Tongue (tissue), 3 donors: ENCODE data around the gene ERVMER34-1. TPM values are rescaled to one million over a fixed set of nuclear protein-coding genes. Genes with fewer than 3 reads are reported as not detected.

ENCODE experiments used
- DNase-seq: peaks from one replicate; pipeline ENCODE4 v3.0.0-alpha.2; 2015
- small RNA-seq: library from RNA; depleted of rRNA; stranded (forward); fragments of <200 nt; gene quantifications from one replicate; pipeline ENCODE3, GENCODE V24; 2014; ENCODE audit warnings: low replicate concordance
- total RNA-seq: library from RNA; depleted of rRNA; stranded (reverse); fragments of >200 nt; gene quantifications from one replicate; pipeline ENCODE4 v1.2.3, GENCODE V29; 2014

Gene ERVMER34-1
- total RNA-seq, 1 donor from 2014 or later: 0.41 TPM

DNA sequence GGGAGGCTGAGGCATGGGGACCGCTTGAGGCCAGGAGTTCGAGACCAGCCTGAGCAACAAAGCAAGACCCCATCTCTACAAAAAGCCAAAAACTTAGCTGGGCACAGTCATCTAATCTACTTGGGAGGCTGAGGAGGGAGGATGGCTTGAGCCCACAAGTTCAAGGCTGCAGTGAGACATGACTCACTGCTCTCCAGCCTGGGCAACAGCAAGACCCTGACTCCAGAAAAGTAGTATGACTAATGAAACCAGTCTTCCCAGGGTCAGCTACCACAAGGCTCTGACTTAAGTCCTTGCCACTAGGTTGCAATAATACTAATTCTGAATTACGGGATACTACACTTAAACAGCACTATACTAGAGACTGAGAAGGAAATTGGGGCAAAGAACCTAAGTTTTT is 33.1 kb downstream of the ERVMER34-1 start:
- no peak for DNase-seq

- DNase-seq: no peak
Observed at GRCh38 chr4:52716364-52717151, 34.7 kb downstream of the ERVMER34-1 start.

DNA sequence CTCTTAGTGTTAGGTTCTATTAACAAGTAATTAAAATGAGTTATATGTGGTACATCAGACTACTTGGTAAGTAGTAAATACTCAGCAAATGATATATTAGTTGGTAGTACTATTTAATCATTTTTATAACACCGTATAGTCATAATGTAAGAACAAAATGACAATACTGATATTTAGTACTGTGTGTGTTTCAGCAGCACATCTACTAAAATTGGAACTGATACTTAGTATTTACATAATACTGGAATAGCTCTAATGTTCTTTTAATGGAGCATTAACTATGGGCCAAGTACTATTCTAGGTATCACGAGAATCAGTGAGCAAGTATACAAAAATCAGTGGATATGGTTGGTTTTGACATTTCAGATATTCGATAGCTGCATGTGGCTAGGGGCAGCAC is 35.3 kb downstream of the ERVMER34-1 start:
- no peak for DNase-seq

DNA sequence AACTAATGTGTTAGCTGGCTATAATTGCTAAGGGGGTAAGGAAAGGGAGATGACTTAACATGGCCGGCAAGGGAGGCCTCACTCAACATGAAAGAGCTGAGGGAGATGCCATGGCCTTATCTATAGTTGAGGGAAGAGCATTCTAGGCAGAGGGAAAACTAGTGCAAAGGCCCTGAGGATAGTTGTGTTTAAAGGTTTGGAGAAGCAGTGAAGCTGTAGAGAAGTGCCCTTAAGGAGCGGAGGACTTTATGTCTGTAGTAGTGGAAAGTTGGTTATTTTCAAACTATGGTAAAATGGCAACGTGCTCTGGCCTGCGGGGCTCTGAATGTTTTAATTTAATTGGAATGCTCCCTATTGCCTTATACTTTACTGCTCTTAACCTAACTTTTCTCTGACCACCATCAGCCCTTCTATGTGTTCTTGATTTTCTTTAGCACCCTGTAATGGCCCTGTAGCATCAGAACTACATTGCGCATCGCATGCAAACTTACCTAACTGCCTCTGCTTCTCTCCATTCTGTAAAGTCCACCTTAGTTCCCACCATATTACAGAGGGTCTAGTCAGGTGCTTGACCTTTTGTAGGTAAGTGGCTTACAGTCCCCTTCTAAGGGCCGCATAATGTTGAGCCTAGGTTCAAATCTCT is 35.8 kb downstream of the ERVMER34-1 start:
- no peak for DNase-seq

DNA sequence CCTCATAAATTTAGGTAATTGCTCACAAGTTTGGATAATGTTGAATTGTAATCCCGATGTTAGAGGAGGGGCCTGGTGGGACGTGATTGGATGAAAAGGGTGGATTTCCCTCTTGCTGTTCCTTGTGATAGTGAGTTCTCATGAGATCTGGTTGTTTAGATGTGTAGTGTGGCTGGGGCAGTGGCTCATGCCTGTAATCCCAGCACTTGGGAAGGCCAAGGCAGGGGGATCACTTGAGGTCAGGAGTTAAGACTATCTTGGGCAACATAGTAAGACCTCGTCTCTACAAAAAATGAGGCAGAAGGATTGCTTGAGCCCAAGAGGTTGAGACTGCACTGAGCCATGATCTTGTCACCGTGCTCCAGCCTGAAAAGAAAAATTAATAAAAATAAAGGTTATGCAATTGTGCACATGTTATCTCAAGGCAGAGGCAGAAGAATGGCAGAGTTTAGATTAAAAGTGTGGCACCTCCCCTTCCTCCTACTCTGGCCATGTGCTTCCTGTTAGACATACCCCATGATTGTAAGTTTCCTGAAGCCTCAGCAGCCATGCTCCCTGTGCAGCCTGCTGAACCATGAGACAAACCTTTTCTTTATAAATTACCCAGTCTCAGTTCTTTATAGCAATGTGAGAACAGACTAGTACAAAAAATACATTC is 36.5 kb downstream of the ERVMER34-1 start:
- DNase-seq: no peak

GRCh38 chr4:52713456-52713937 is 37.7 kb downstream of the ERVMER34-1 start:
- peak; percentile 15 for DNase-seq

DNA sequence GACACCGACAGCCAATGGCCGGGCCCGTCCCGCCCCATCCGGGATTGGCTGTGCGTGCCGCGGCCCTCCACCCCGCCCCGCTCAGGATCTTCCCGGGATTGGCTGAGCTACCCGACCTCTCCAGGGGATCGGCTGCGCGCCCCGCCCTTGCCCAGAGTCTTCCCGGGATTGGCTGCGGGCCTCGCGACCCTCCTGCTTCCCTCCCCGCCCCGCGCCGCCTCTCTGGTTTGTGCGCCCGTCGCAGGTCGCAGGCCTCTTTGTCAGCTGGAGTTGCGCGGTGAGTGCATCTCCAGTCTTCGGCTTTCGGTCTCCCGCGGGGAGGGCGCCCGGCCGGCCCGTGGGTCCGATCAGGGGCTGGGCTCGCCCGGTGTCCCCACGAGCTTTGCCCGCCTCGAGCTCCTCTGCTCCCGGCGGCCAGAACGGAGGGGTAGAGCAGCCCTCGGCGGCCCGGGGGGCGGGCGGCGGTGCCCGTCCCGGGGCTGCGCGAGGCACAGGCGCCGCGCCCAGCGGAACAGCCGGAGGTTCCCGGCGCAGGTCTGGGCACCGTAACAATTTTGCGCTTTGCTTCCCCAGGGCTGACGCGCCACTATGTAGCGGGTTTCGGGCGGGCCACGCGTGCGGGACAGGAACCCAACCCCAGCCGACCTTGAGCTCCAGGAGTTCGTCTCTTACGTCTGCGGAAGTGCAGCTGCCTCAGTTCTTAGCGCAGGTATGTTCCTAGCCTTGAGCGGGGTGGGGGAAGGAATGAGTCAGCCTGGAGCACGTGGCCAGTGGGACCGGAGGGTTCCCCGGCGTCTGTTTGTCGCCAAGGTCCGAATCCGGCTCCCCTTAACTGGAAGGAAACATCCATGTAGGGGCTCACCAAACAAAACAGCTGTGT is 38.7 kb downstream of the ERVMER34-1 start:
- peak; percentile 99 for DNase-seq

GRCh38 chr4:52711834-52712250 is 39.4 kb downstream of the ERVMER34-1 start:
- no peak for DNase-seq

GRCh38 chr4:52711272-52711671 is 40.0 kb downstream of the ERVMER34-1 start:
- no peak for DNase-seq

- DNase-seq: no peak
Observed at GRCh38 chr4:52709155-52709554, 42.1 kb downstream of the ERVMER34-1 start.

GRCh38 chr4:52704661-52705060 is 46.6 kb downstream of the ERVMER34-1 start:
- DNase-seq: peak; percentile 21

DNA sequence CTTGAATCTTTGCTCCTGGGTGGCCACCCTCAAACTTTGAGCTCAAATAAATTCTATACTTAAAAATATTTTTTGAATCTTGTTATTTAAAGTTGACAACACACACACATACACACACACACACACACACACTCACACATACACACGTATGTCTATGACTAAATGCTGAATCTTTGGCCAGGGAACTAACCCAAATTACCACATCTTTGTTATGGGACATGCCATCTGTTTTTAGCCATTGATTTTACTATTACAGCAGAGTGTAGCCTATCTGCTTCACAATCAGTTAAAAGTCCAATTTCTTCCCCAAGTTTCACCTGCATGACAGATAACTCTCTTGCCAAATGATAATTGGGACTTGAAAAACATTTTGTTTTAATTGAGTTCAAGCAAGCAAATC is 47.1 kb downstream of the ERVMER34-1 start:
- no peak for DNase-seq

DNA sequence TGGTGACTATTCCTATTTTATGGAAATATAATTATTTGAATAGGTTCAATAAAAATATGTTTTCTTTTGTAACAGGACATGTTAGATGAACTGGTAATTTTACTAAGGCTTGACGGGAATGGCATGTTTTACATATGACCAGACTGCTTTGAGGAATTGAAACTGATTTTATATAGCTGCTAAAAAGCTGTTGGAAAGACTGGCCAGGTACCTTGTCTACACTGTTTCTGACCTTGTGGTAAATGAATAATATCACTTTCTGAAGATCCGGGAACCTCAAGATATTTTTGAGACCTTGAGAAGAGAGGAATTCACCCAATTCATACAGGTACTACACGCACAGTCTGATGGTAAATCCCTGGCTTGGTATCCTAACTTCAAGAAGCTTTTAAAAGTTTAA is 50.0 kb downstream of the ERVMER34-1 start:
- DNase-seq: no peak

DNA sequence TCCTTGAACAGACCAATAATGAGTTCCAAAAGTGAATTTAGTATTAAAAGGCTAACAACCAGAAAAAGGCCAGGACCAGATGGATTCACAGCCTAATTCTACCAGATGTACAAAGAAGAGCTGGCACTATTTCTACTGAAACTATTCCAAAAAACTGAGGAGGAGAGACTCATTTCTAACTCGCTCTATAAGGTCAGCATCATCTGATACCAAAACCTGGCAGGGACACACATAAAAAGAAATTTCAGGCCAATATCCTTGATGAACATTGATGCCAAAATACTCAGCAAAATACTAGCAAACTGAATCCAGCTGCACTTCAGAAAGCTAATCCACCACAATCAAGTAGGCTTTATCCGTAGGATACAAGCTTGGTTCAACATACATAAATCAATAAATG is 56.3 kb downstream of the ERVMER34-1 start:
- DNase-seq: peak; percentile 51

DNA sequence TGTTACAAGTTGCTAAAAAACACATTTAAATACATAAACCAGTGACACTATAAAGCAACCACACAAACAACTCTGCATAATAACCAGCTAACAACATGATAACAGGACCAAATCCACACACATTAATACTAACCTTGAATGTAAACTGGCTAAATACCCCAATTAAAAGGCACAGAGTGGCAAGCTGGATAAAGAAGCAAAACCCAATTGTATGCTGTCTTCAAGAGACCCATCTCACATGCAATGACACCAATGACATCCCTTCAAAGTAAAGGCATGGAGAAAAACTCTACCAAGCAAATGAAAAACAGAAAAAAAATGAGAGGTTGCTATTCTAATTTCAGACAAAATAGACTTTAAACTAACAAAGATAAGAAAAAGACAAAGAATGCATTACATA is 57.7 kb downstream of the ERVMER34-1 start:
- DNase-seq: no peak

Small RNA genes within 50 kb of the gene (small RNA-seq; reads per million reads assigned to genes)
- gene MIR4449 (2.1 reads per million, percentile 90 among the genes with 10 or more reads in this experiment), gene RF00019 (not detected), gene RF00568 (not detected), gene SNORA26 (29.6 reads per million, percentile 95 among the genes with 10 or more reads in this experiment)

Other genes starting within 250 kb of the ERVMER34-1 start
- gene USP46, start 92.1 kb downstream of the ERVMER34-1 start, total RNA-seq: 24.1 TPM
- 2.1 TPM for gene RASL11B, start 110.9 kb upstream of the ERVMER34-1 start, total RNA-seq